Neural progenitor cell (in vitro differentiated cells): Measurements from ENCODE around the gene UNC5A. TPM values are rescaled to one million over a fixed set of nuclear protein-coding genes. Genes with fewer than 3 reads are reported as not detected.

Experiments
- DNase-seq: peaks from one replicate; pipeline ENCODE4 v3.0.0-alpha.2; 2016; ENCODE audit warnings: low spot score
- H2AFZ ChIP-seq: fragments of 200-600 bp; sonication (generic); replicated peaks from 2 replicates; pipeline ENCODE4 v1.6.1; 2016; ENCODE audit warnings: antibody characterized with exemption
- H3F3A ChIP-seq: fragments of 200-600 bp; sonication (generic); 2 replicates; pipeline ENCODE4 v1.6.1; 2016; ENCODE audit warnings: antibody characterized with exemption, low read depth
- H3K27ac ChIP-seq: fragments of 200-600 bp; sonication (generic); 2 replicates; pipeline ENCODE4 v1.5.1; 2016; ENCODE audit warnings: mild to moderate bottlenecking
- H3K27me3 ChIP-seq: fragments of 200-600 bp; sonication (generic); 2 replicates; pipeline ENCODE4 v1.6.1; 2016; ENCODE audit warnings: mild to moderate bottlenecking, moderate library complexity
- H3K36me3 ChIP-seq: fragments of 200-600 bp; sonication (generic); 2 replicates; pipeline ENCODE4 v1.5.1; 2016
- H3K4me1 ChIP-seq: fragments of 200-600 bp; sonication (generic); 2 replicates; pipeline ENCODE4 v1.6.1; 2016; ENCODE audit warnings: mixed run types
- H3K4me2 ChIP-seq: fragments of 200-600 bp; sonication (generic); 2 replicates; pipeline ENCODE4 v1.6.1; 2016
- H3K4me3 ChIP-seq: fragments of 200-600 bp; sonication (generic); 2 replicates; pipeline ENCODE4 v1.5.1; 2016
- H3K79me2 ChIP-seq: fragments of 200-600 bp; sonication (generic); 2 replicates; pipeline ENCODE4 v1.6.1; 2016; ENCODE audit warnings: low read depth
- H3K9ac ChIP-seq: fragments of 200-600 bp; sonication (generic); 2 replicates; pipeline ENCODE4 v1.6.1; 2016
- H3K9me3 ChIP-seq: fragments of 200-600 bp; sonication (generic); 2 replicates; pipeline ENCODE4 v1.5.1; 2016; ENCODE audit warnings: low read depth
- H4K20me1 ChIP-seq: fragments of 200-600 bp; sonication (generic); 2 replicates; pipeline ENCODE4 v1.6.1; 2016; ENCODE audit warnings: low read depth
- H3K27ac Mint-ChIP-seq: 3 replicates; pipeline ENCODE4 v1.8.0; 2021; ENCODE audit warnings: mixed read lengths
- H3K27me3 Mint-ChIP-seq: 2 replicates; pipeline ENCODE4 v1.8.0; 2022; ENCODE audit warnings: low read depth, mild to moderate bottlenecking, inconsistent platforms, moderate library complexity, mixed read lengths; ENCODE audit not compliant: insufficient read depth
- H3K36me3 Mint-ChIP-seq: 3 replicates; pipeline ENCODE4 v1.8.0; 2021; ENCODE audit warnings: mixed read lengths
- H3K4me1 Mint-ChIP-seq: 3 replicates; pipeline ENCODE4 v1.8.0; 2021; ENCODE audit warnings: mixed read lengths
- H3K4me3 Mint-ChIP-seq: 3 replicates; pipeline ENCODE4 v1.8.0; 2021; ENCODE audit warnings: mild to moderate bottlenecking, moderate library complexity, mixed read lengths
- H3K9me3 Mint-ChIP-seq: 3 replicates; pipeline ENCODE4 v1.8.0; 2020; ENCODE audit warnings: mixed read lengths
- CTCF ChIP-seq: fragments of 200-600 bp; sonication (generic); IDR thresholded peaks from 2 replicates; pipeline ENCODE4 v1.5.1; 2017; ENCODE audit warnings: antibody characterized with exemption, mild to moderate bottlenecking
- EZH2 ChIP-seq: fragments of 200-600 bp; sonication (generic); IDR thresholded peaks from 2 replicates; pipeline ENCODE4 v1.6.1; 2017; ENCODE audit warnings: antibody characterized with exemption, mild to moderate bottlenecking, moderate library complexity
- EZH2phosphoT487 ChIP-seq: fragments of 200-600 bp; sonication (generic); IDR thresholded peaks from 2 replicates; pipeline ENCODE4 v1.6.1; 2017; ENCODE audit warnings: antibody characterized with exemption
- total RNA-seq: library from RNA; depleted of rRNA; stranded (reverse); fragments of >200 nt; gene quantifications from 2 replicates; pipeline ENCODE4 v1.2.3, GENCODE V29; 2015; ENCODE audit warnings: low replicate concordance

UNC5A gene
- total RNA-seq, 1 donor from 2014 or later = 1.2 TPM

GRCh38 chr5:176814836-176815438, 4.6 kb downstream of the UNC5A start:
- Histone ChIP-seq H3K79me2 (no peaks in the 10 kb centered on the region), H3K27ac (no peak overlapping the region), H3K4me3 (no peak overlapping the region), H3K9ac (no peak overlapping the region), H3K4me1 (peaks cover 45% of the 10 kb centered on the region), H2AFZ (no peak overlapping the region), H3K27me3 (peaks cover 29% of the 10 kb centered on the region), H4K20me1 (peaks cover 19% of the 10 kb centered on the region), H3K36me3 (no peaks in the 10 kb centered on the region), H3K4me2 (no peak overlapping the region), H3K9me3 (no peaks in the 10 kb centered on the region), H3F3A (peaks cover 38% of the 10 kb centered on the region)
- H3K27me3 Mint-ChIP-seq = peaks cover 56% of the 10 kb centered on the region
- no peak for DNase-seq
- peak overlapping the region; percentile 21 for H3K4me3 Mint-ChIP-seq
- TF ChIP-seq EZH2 (no peak), EZH2phosphoT487 (no peak), CTCF (no peak)
- no peaks in the 10 kb centered on the region for H3K36me3 Mint-ChIP-seq
- H3K27ac Mint-ChIP-seq = no peak overlapping the region
- H3K9me3 Mint-ChIP-seq = peaks cover 2% of the 10 kb centered on the region
- peaks cover 37% of the 10 kb centered on the region for H3K4me1 Mint-ChIP-seq

- Mint-ChIP-seq H3K27ac (no peak overlapping the region), H3K4me3 (peak overlapping the region; percentile 82), H3K4me1 (peaks cover 35% of the 10 kb centered on the region), H3K27me3 (peaks cover 60% of the 10 kb centered on the region), H3K36me3 (no peaks in the 10 kb centered on the region), H3K9me3 (peaks cover 2% of the 10 kb centered on the region)
- no peak overlapping the region for H3K4me3 ChIP-seq
- peaks cover 45% of the 10 kb centered on the region for H3K4me1 ChIP-seq
- H3F3A ChIP-seq = peaks cover 37% of the 10 kb centered on the region
- no peaks in the 10 kb centered on the region for H3K9me3 ChIP-seq
- H2AFZ ChIP-seq = no peak overlapping the region
- peaks cover 14% of the 10 kb centered on the region for H4K20me1 ChIP-seq
- no peak for DNase-seq
- H3K79me2 ChIP-seq = no peaks in the 10 kb centered on the region
- H3K27me3 ChIP-seq = peaks cover 19% of the 10 kb centered on the region
- no peak for TF ChIP-seq CTCF
- no peak for TF ChIP-seq EZH2phosphoT487
- no peak for TF ChIP-seq EZH2
- no peaks in the 10 kb centered on the region for H3K36me3 ChIP-seq
- no peak overlapping the region for H3K27ac ChIP-seq
- no peak overlapping the region for H3K9ac ChIP-seq
- H3K4me2 ChIP-seq = peak overlapping the region; percentile 91
Observed at GRCh38 chr5:176816043-176816745, 5.8 kb downstream of the UNC5A start.

GRCh38 chr5:176816791-176817347, 6.5 kb downstream of the UNC5A start:
- H3K27ac Mint-ChIP-seq = no peak overlapping the region
- peaks cover 54% of the 10 kb centered on the region for H3K27me3 Mint-ChIP-seq
- Histone ChIP-seq H3K9me3 (no peaks in the 10 kb centered on the region), H2AFZ (no peak overlapping the region), H3K4me3 (peak overlapping the region; percentile 64), H3K4me2 (peak overlapping the region; percentile 91), H3K27me3 (peaks cover 13% of the 10 kb centered on the region), H4K20me1 (peaks cover 7% of the 10 kb centered on the region), H3K36me3 (no peaks in the 10 kb centered on the region), H3K27ac (no peak overlapping the region), H3K79me2 (no peaks in the 10 kb centered on the region), H3K4me1 (peaks cover 45% of the 10 kb centered on the region), H3F3A (peaks cover 30% of the 10 kb centered on the region), H3K9ac (no peak overlapping the region)
- no peaks in the 10 kb centered on the region for H3K36me3 Mint-ChIP-seq
- peaks cover 30% of the 10 kb centered on the region for H3K4me1 Mint-ChIP-seq
- H3K4me3 Mint-ChIP-seq = peak overlapping the region; percentile 82
- peak; percentile 46 for DNase-seq
- TF ChIP-seq EZH2phosphoT487 (no peak), EZH2 (no peak), CTCF (no peak)
- no peaks in the 10 kb centered on the region for H3K9me3 Mint-ChIP-seq
